HCT116 (cell line): ENCODE results near the gene BRD7. TPM values are rescaled to one million over a fixed set of nuclear protein-coding genes. Genes with fewer than 3 reads are reported as not detected.

Experiments used
- ATAC-seq: fragments of 200-7000 bp; cut with Tn5 transposase; 2 replicates; pipeline ENCODE4 v1.9.1; 2020; ENCODE audit warnings: mild to moderate bottlenecking, moderate library complexity
- BruUV-seq: library from RNA; stranded (reverse); fragments of 400-500 nt; replicated peaks from 2 replicates; lab custom pipeline; 2021; lab: Mats Ljungman, UMichigan
- CTCF ChIA-PET: fragments of 300-600 bp; sonication (Branson Sonifier 250); formaldehyde crosslinking; loops from one replicate; lab custom pipeline; 2021; ENCODE audit warnings: antibody characterized with exemption; lab: Charles Lee
- POLR2A ChIA-PET: fragments of 300-600, 350-600 bp; sonication (Branson Sonifier 250); formaldehyde crosslinking; loops from one replicate; lab custom pipeline; 2021; ENCODE audit warnings: antibody characterized with exemption; lab: Charles Lee
- RAD21 ChIA-PET, 2 experiments: fragments of 300-600 bp; sonication (Branson Sonifier 250); formaldehyde crosslinking; loops; one replicate each; lab custom pipeline; 2023; ENCODE audit warnings: low total read pairs in 2 of 2; ENCODE audit not compliant: uncharacterized antibody in 2 of 2, unreplicated experiment in 2 of 2, low non-redundant PET in 1 of 2; lab: Charles Lee
- DNase-seq: peaks from one replicate; pipeline ENCODE4 v3.0.0-alpha.2; 2010; ENCODE audit warnings: low read depth, low spot score
- H2AFZ ChIP-seq: fragments of 200-600 bp; shearing (Covaris generic), sonication (generic); 2 replicates; pipeline ENCODE4 v1.6.1; 2017; ENCODE audit warnings: low read depth, mixed run types, mixed read lengths, antibody characterized with exemption, low read length; ENCODE audit not compliant: poor library complexity, severe bottlenecking
- H3K27ac ChIP-seq: 2 replicates; pipeline ENCODE4 v1.5.1; 2012; ENCODE audit warnings: low read depth, low read length
- H3K27me3 ChIP-seq: fragments of 200-600 bp; sonication (generic); 2 replicates; pipeline ENCODE4 v1.6.1; 2016; ENCODE audit warnings: mixed run types, low read length, mixed read lengths; ENCODE audit not compliant: insufficient read depth
- H3K36me3 ChIP-seq, 2 experiments: fragments of 200-500 bp in 1 of 2; fragments of 200-600 bp in 1 of 2; sonication (Bioruptor generic) in 1 of 2; sonication (generic) in 1 of 2; 2 replicates each; pipeline versions ENCODE4 v1.5.1 to v1.6.1; 2014 to 2016; ENCODE audit warnings: low read length in 2 of 2, inconsistent platforms in 1 of 2, mixed read lengths in 1 of 2, mixed run types in 1 of 2; ENCODE audit not compliant: insufficient read depth in 2 of 2, control insufficient read depth in 1 of 2
- H3K4me1 ChIP-seq, 2 experiments: fragments of 200-600 bp in 1 of 2; sonication (generic) in 1 of 2; 2 replicates each; pipeline versions ENCODE4 v1.5.1 to v1.6.1; 2012 to 2017; ENCODE audit warnings: low read length in 2 of 2, inconsistent platforms in 1 of 2, mild to moderate bottlenecking in 1 of 2, mixed read lengths in 1 of 2, mixed run types in 1 of 2, moderate library complexity in 1 of 2; ENCODE audit not compliant: insufficient read depth in 2 of 2, control insufficient read depth in 1 of 2
- H3K4me2 ChIP-seq: fragments of 200-600 bp; sonication (generic); 2 replicates; pipeline ENCODE4 v1.6.1; 2017; ENCODE audit warnings: mixed run types, low read length, mixed read lengths
- H3K4me3 ChIP-seq, 2 experiments: fragments of 200-600 bp in 1 of 2; sonication (generic) in 1 of 2; replicated peaks in 1 of 2; 2 replicates each; pipeline ENCODE4 v1.5.1; 2011 to 2016; ENCODE audit warnings: low read length in 2 of 2, control low read depth in 1 of 2, low read depth in 1 of 2, mild to moderate bottlenecking in 1 of 2, mixed read lengths in 1 of 2, mixed run types in 1 of 2
- H3K79me2 ChIP-seq: fragments of 200-600 bp; sonication (generic); 2 replicates; pipeline ENCODE4 v1.6.1; 2017; ENCODE audit warnings: mild to moderate bottlenecking, mixed run types, low read length, moderate library complexity, mixed read lengths; ENCODE audit not compliant: insufficient read depth
- H3K9ac ChIP-seq: fragments of 200-600 bp; sonication (generic); 2 replicates; pipeline ENCODE4 v1.6.1; 2016; ENCODE audit warnings: low read length, mixed read lengths
- H3K9me2 ChIP-seq: fragments of 200-600 bp; sonication (generic), shearing (Covaris generic); 2 replicates; pipeline ENCODE4 v1.6.1; 2017; ENCODE audit warnings: mixed run types, mild to moderate bottlenecking, moderate library complexity; ENCODE audit not compliant: insufficient read depth
- H3K9me3 ChIP-seq, 2 experiments: fragments of 200-500 bp in 1 of 2; fragments of 200-600 bp in 1 of 2; sonication (Bioruptor generic) in 1 of 2; sonication (generic) in 1 of 2; 2 replicates each; pipeline ENCODE4 v1.6.1; 2014 to 2017; ENCODE audit warnings: low read length in 2 of 2, mixed read lengths in 2 of 2, inconsistent platforms in 1 of 2, low read depth in 1 of 2, mild to moderate bottlenecking in 1 of 2, mixed run types in 1 of 2, moderate library complexity in 1 of 2; ENCODE audit not compliant: control insufficient read depth in 1 of 2, insufficient read depth in 1 of 2
- H4K20me1 ChIP-seq: fragments of 200-600 bp; sonication (generic), shearing (Covaris generic); 2 replicates; pipeline ENCODE4 v1.6.1; 2017; ENCODE audit warnings: mixed run types, mild to moderate bottlenecking, moderate library complexity; ENCODE audit not compliant: insufficient read depth
- CEBPB ChIP-seq: IDR thresholded peaks from 2 replicates; pipeline ENCODE4 v1.6.1; 2012; ENCODE audit warnings: low read depth
- EGR1 ChIP-seq: IDR thresholded peaks from 2 replicates; pipeline ENCODE4 v1.6.1; 2012; ENCODE audit warnings: low read depth
- ELF1 ChIP-seq: IDR thresholded peaks from 2 replicates; pipeline ENCODE4 v1.6.1; 2012; ENCODE audit warnings: low read depth, borderline replicate concordance
- EZH2 ChIP-seq: fragments of 200-600 bp; sonication (generic); IDR thresholded peaks from 2 replicates; pipeline ENCODE4 v1.6.1; 2017; ENCODE audit warnings: antibody characterized with exemption, mixed run types
- EZH2phosphoT487 ChIP-seq: fragments of 200-600 bp; IDR thresholded peaks from 2 replicates; pipeline ENCODE4 v1.6.1; 2018; ENCODE audit warnings: antibody characterized with exemption, borderline replicate concordance
- FOSL1 ChIP-seq: IDR thresholded peaks from 2 replicates; pipeline ENCODE4 v1.6.1; 2012; ENCODE audit warnings: low read depth
- POLR2A ChIP-seq: IDR thresholded peaks from 2 replicates; pipeline ENCODE4 v1.7.0; 2011; ENCODE audit warnings: borderline replicate concordance; ENCODE audit not compliant: insufficient read depth, insufficient read length; ENCODE audit errors: extremely low read depth
- POLR2AphosphoS5 ChIP-seq: IDR thresholded peaks from 2 replicates; pipeline ENCODE4 v1.6.1; 2011; ENCODE audit warnings: mild to moderate bottlenecking, low read depth, low read length, moderate library complexity
- RAD21 ChIP-seq: IDR thresholded peaks from 2 replicates; pipeline ENCODE4 v1.6.1; 2012; ENCODE audit warnings: low read depth, mild to moderate bottlenecking
- SIN3A ChIP-seq: IDR thresholded peaks from 2 replicates; pipeline ENCODE4 v1.6.1; 2012; ENCODE audit warnings: low read depth
- TCF7L2 ChIP-seq: IDR thresholded peaks from 2 replicates; pipeline ENCODE4 v1.7.0; 2011; ENCODE audit warnings: borderline replicate concordance, inconsistent platforms; ENCODE audit not compliant: insufficient read depth, insufficient read length; ENCODE audit errors: extremely low read depth
- YY1 ChIP-seq: IDR thresholded peaks from 2 replicates; pipeline ENCODE4 v1.6.1; 2011; ENCODE audit warnings: low read length, low read depth, moderate library complexity, mild to moderate bottlenecking; ENCODE audit not compliant: insufficient replicate concordance; ENCODE audit errors: extremely low read depth
- ZNF274 ChIP-seq: fragments of 200-500 bp; sonication (Bioruptor generic); IDR thresholded peaks from 2 replicates; pipeline ENCODE4 v1.6.1; 2014; ENCODE audit warnings: mild to moderate bottlenecking, low read depth, low read length, inconsistent platforms
- intact Hi-C: fragments of 100-400 bp; cut with micrococcal nuclease; formaldehyde crosslinking; loops from 2 replicates; pipeline ENCODE4 v1.10.0; 2022
- total RNA-seq: library from RNA; stranded (reverse); gene quantifications from one replicate; pipeline ENCODE4 v1.2.1, GENCODE V29; 2021; ENCODE audit not compliant: unreplicated experiment
- TF ChIP-seq, protein P1 (sequence below): IDR thresholded peaks from 2 replicates; pipeline ENCODE4 v1.6.1; 2011; ENCODE audit warnings: mild to moderate bottlenecking, low read length, moderate library complexity; ENCODE audit not compliant: insufficient replicate concordance; ENCODE audit errors: extremely low read depth
- TF ChIP-seq, protein P2 (sequence below): IDR thresholded peaks from 2 replicates; pipeline ENCODE4 v1.6.1; 2012
- TF ChIP-seq, protein P3 (sequence below): IDR thresholded peaks from 2 replicates; pipeline ENCODE4 v1.6.1; 2012
- TF ChIP-seq, protein P4 (sequence below): IDR thresholded peaks from 2 replicates; pipeline ENCODE4 v1.6.1; 2012; ENCODE audit warnings: low read depth

The BRD7 gene
- total RNA-seq, 1 experiment from 2014 or later = 85.4 TPM

DNA sequence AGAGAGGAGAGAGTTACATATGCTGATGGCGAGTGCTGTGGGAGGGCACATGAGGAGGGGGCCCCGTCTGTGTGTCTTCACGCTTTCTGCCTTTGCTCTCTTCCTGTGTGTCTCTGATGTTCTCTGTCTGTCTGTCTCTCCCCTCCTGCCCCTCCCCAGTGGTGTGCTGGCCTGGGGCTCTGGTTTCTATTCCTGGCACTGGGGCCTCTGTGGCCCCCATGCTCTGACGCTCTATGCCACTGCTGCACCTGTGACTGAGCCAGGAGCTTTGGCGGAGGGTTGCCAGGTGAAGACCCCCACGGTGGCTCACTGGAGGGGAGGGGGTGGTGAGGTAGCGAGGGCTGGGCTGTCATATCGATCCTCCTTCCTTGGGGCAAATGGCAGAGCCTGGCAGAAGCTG lies 24.6 kb upstream of the BRD7 start (continued):
- TF ChIP-seq, protein P1, sequence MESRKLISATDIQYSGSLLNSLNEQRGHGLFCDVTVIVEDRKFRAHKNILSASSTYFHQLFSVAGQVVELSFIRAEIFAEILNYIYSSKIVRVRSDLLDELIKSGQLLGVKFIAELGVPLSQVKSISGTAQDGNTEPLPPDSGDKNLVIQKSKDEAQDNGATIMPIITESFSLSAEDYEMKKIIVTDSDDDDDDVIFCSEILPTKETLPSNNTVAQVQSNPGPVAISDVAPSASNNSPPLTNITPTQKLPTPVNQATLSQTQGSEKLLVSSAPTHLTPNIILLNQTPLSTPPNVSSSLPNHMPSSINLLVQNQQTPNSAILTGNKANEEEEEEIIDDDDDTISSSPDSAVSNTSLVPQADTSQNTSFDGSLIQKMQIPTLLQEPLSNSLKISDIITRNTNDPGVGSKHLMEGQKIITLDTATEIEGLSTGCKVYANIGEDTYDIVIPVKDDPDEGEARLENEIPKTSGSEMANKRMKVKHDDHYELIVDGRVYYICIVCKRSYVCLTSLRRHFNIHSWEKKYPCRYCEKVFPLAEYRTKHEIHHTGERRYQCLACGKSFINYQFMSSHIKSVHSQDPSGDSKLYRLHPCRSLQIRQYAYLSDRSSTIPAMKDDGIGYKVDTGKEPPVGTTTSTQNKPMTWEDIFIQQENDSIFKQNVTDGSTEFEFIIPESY = no peak
- TF ChIP-seq SIN3A = no peak
- no peak for TF ChIP-seq ZNF274
- no peak for TF ChIP-seq ELF1
- no peak for TF ChIP-seq RAD21
- TF ChIP-seq POLR2AphosphoS5 = no peak

DNA sequence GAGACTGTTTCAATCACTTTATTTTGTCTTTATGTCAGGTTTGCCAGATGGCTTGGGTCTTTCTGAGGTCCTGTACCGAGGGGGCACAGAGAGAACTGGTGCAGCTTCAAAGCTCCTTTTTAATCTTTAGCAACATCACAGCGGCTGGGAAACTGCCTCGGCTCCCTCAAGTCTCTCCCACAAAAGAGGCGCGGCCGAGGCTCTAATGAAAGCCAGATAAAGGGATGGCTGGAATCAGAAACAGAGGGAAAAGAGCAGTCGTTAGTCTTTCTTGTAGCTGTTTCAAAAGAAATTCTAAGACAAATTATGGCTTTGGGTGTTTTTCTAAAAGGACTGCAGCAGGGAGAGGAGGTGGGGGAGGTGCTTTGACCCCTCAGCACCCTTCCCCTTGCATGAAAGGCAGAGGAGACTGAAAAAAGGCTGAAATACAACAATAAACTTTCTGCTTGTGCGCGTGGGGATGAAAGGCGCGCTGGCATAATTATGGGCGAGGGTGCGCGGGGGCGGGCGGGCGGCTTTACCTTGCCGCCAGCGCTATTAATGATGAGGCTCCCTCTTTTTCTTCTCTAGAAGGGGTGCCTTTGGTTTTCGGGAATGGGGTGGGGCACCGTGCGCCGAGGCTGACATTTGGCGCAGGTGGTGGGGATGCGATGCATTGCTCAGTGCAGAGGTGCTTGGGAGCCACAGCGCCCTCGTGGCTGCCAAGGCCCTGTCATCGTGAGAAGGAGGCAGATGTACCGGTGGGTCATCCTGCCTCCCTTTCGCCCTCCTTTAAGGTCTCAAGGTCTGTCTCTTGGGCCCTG lies 22.3 kb upstream of the BRD7 start:
- Histone ChIP-seq H3K27me3 (no peaks in the 10 kb centered on the region), H3K36me3 (no peaks in the 10 kb centered on the region), H3K4me3 (no peak overlapping the region), H2AFZ (no peak overlapping the region), H3K9me3 (no peaks in the 10 kb centered on the region), H3K9ac (no peak overlapping the region), H3K4me1 (peaks cover 0 to 10% of the 10 kb centered on the region in 2 experiments; a peak in 1 of 4 replicates), H3K27ac (no peak overlapping the region), H3K79me2 (no peaks in the 10 kb centered on the region), H4K20me1 (no peaks in the 10 kb centered on the region), H3K9me2 (no peaks in the 10 kb centered on the region), H3K4me2 (no peak overlapping the region)
- RAD21 ChIA-PET = no interaction called here
- CTCF ChIA-PET = no interaction called here
- intact Hi-C loops = no loop called here
- DNase-seq (no peak), ATAC-seq (no peak)
- POLR2A ChIA-PET = no interaction called here
- BruUV-seq = no TSS peak
- no peak for TF ChIP-seq YY1
- TF ChIP-seq CEBPB = no peak
- no peak for TF ChIP-seq POLR2AphosphoS5
- TF ChIP-seq EZH2 = no peak
- TF ChIP-seq, protein P2, sequence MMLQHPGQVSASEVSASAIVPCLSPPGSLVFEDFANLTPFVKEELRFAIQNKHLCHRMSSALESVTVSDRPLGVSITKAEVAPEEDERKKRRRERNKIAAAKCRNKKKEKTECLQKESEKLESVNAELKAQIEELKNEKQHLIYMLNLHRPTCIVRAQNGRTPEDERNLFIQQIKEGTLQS = no peak
- TF ChIP-seq POLR2A = no peak
- TF ChIP-seq EZH2phosphoT487 = no peak
- no peak for TF ChIP-seq SIN3A
- no peak for TF ChIP-seq EGR1
- TF ChIP-seq, protein P3, sequence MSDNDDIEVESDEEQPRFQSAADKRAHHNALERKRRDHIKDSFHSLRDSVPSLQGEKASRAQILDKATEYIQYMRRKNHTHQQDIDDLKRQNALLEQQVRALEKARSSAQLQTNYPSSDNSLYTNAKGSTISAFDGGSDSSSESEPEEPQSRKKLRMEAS = no peak
- no peak for TF ChIP-seq TCF7L2
- no peak for TF ChIP-seq ZNF274
- TF ChIP-seq FOSL1 = no peak
- TF ChIP-seq, protein P4, sequence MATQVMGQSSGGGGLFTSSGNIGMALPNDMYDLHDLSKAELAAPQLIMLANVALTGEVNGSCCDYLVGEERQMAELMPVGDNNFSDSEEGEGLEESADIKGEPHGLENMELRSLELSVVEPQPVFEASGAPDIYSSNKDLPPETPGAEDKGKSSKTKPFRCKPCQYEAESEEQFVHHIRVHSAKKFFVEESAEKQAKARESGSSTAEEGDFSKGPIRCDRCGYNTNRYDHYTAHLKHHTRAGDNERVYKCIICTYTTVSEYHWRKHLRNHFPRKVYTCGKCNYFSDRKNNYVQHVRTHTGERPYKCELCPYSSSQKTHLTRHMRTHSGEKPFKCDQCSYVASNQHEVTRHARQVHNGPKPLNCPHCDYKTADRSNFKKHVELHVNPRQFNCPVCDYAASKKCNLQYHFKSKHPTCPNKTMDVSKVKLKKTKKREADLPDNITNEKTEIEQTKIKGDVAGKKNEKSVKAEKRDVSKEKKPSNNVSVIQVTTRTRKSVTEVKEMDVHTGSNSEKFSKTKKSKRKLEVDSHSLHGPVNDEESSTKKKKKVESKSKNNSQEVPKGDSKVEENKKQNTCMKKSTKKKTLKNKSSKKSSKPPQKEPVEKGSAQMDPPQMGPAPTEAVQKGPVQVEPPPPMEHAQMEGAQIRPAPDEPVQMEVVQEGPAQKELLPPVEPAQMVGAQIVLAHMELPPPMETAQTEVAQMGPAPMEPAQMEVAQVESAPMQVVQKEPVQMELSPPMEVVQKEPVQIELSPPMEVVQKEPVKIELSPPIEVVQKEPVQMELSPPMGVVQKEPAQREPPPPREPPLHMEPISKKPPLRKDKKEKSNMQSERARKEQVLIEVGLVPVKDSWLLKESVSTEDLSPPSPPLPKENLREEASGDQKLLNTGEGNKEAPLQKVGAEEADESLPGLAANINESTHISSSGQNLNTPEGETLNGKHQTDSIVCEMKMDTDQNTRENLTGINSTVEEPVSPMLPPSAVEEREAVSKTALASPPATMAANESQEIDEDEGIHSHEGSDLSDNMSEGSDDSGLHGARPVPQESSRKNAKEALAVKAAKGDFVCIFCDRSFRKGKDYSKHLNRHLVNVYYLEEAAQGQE = no peak
